ENCODE results near the gene SEH1L.
A peak's percentile ranks its signal among the peaks of the same experiment; 100 is the strongest.
"Not testable (repeated sequence)": the region's sequence is repeated elsewhere in the genome, so short reads cannot be mapped to it uniquely, and the experiment has no call there.

The SEH1L gene, protein sequence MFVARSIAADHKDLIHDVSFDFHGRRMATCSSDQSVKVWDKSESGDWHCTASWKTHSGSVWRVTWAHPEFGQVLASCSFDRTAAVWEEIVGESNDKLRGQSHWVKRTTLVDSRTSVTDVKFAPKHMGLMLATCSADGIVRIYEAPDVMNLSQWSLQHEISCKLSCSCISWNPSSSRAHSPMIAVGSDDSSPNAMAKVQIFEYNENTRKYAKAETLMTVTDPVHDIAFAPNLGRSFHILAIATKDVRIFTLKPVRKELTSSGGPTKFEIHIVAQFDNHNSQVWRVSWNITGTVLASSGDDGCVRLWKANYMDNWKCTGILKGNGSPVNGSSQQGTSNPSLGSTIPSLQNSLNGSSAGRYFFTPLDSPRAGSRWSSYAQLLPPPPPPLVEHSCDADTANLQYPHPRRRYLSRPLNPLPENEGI

DNA sequence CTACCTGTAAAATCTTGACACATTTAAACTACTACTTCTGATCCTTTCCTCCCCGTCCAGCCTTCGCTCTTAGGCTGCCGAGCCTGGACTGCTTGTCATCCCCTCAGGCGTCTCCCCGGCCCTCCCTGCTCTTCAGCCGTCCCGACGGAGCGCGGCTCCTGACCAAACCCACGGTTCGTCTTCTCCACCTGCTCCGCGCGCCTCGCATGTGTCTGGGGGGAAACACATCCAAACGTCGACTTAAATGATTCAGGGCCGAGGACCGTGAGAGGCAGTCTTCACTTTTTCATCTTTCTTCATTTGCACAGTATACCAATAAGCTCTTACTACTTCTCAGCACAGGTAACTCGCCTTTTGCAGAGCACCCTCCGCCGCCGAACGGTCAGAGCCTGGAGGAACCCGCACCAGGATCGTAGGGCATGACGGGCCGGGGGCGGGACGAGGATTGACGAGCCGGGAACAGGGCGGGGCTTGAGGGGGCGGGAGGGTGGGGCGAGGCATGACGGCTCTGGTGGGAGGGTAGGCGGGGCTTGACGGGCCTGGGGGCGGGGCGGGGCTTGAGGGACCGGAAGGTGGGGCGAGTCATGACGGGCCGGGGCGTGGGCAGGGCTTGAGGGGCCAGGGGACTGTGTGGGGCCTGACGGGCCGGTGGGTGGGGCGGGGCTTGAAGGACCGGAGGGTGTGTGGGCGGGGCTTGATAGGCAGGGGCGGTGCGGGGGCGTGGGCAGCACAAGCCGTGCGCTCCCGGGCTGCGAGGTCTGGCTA, at the start of gene SEH1L:
SEH1L (plus strand) TSS at position 727 of the 765 bp plus-strand sequence. CDS start 111 bp downstream, outside the sequence.
- peak; percentile 83 to 97 for DNase-seq

DNA sequence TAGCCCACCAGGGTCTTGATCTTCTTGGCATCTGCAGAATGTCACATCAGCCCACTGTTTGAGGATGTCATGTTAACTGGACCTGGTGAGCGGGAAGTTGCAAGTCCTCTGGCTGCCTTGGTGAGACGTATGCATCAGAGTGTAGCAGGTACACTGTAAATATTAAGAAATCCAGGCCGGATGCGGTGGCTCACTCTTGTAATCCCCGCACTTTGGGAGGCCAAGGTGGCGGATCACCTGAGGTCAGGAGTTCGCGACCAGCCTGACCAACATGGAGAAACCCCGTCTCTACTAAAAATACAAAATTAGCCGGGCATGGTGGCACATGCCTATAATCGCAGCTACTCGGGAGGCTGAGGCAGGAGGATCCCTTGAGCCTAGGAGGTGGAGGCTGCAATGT, 46.6 kb upstream of the SEH1L start:
- not testable (repeated sequence) for DNase-seq

DNA sequence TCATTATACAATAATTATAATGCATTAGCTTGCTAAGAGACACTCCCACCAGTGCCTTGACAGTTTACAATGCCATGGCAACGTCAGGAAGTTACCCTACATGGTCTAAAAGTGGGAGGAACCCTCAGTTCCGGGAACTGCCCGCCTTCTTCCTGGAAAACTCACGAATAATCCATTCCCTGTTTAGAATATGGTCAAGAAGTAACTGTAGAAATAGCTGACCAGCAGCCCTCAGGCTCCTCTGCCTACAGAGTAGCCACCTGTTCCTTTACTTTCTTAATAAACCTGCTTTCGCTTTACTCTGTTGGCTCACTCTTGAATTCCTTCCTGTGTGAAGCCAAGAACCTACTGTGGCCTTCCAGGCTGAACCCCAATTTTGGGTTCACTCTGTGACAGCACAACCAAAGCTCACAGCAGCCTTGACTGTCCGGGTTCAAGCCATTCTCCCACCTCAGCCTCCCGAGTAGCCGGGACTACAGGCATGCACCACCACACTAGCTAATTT, 43.7 kb upstream of the SEH1L start:
- DNase-seq = no peak

DNA sequence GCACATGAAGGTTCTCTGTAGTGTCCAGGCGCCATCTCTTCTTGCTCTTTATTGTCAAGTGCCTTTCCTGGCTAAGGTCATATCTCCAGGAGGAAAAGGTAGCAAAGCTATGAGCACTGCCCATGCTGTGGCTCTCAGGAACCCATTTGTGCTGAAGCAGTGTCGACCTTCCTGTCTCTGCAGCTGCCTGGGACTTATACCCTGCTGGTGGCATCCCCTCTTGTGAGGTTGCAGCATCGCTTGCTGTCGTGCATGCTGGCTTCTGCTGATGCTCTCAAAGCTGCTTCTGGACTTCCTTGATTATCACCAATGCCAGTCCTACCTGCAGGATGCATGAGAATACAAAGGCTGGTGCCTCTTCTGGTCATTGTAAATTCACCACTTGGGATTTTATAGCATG, 41.7 kb upstream of the SEH1L start:
- DNase-seq = no peak

DNA sequence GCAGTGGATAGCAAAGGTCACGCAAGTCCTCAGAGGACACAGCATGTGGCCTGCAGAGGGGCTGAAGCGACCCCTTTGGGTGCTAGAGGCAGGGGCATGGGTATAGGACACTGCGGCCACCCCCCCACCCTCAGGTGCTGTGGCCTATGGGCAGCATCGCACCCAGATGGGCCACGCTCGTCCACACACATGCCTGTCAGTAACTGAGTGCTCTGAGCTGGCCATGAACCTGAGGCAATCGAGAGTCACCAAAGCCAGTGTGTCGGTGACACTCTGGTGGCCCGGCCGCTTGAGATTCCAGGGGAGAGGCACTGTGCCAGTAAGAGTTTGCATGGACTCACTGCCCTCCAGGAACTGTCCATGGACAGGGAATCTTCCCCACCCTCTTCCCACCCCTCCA, 41.0 kb upstream of the SEH1L start:
- DNase-seq = no peak

DNA sequence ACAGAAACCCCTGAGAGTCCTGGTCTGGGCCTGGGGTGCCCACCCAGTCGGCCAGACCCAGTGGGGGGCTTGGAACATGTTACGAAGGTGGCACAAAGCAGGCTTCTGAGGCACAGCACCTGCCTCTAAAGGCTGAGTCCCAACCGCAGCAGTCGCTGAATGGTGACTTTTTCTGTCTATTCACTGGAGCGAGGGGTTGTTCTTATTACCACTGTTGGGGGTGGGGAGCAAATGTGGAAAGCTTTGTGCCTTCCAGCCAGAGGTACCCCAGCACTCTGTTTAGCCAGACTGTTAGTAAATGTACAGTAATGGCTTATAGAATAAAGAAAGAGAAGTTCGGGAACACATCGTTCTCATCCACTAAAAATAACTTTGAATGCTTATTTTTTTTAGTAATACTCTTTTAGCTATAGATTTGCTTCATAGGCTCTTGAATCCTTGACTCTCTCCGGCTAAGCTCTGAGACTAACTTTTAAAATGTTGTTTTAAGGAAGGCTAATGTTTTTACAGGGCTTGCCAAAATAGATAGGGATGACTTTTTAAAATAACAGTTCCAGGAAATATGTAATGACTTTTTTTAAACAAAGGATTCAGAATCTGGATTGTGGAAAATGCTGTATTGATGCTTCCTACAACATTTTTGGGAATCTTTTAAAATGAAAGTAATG, 40.4 kb upstream of the SEH1L start:
- DNase-seq = no peak

DNA sequence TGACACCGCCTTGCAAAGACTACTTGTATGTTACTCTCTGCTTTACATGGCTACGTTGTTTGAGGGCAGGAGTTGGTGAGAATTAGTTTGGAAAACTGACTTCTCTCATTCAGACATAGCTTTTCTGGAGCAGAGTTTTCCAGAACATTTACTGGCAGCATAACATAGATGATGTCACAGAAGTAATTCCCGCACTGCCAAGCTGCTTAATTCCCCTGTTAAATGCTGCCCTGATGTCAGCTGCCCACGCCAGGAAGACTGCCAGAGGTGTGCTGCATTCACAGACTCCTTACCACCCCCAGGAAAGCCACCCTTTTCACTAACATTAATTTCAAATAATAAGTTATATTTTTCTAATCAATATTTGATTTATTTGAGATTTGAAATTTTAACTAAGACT, 39.1 kb upstream of the SEH1L start:
- DNase-seq = no peak

DNA sequence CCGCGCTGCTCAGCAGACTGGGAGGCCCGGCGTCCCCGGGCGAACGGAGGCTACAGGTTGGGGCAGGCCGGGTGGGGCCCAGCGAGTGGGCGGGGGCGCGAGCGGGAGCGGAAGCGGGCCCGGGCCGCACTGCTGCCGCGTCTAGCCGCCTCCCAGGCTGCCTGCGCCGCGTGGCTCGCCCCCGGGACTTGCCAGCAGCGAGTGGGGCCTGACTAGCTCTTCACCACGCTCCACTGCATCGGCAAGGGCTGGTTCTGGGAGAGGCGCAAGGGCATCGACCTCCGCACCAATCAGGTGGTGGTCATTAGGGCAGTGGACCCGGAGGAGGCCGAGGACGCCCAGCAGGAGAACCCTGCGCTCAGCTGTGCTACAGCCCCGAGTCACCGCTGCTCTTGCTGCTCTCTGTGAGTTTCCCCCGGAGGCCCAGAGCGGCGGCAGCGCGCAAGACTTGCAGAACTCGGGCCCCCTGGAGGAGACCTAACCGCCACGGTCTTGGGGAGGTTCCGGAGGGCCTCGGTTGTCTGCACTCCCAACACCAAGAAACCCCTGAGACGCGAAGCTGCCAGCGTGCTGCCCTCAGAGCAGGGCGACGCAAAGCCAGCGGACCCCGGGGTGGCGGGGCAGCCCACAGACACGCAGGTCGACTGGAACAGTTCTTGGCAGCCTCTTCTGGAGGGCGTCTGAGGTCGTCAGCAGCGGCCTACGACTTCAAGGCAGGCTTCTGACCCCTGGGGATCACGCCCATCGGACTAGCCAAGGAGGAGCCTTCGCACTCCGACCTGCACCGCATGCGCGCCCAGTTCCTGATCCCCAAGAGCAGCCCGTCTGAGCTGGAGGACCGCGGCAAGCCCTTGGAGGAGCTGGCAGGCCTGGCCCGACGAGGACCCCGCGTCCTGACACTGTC, 36.5 kb upstream of the SEH1L start:
- DNase-seq = no peak

DNA sequence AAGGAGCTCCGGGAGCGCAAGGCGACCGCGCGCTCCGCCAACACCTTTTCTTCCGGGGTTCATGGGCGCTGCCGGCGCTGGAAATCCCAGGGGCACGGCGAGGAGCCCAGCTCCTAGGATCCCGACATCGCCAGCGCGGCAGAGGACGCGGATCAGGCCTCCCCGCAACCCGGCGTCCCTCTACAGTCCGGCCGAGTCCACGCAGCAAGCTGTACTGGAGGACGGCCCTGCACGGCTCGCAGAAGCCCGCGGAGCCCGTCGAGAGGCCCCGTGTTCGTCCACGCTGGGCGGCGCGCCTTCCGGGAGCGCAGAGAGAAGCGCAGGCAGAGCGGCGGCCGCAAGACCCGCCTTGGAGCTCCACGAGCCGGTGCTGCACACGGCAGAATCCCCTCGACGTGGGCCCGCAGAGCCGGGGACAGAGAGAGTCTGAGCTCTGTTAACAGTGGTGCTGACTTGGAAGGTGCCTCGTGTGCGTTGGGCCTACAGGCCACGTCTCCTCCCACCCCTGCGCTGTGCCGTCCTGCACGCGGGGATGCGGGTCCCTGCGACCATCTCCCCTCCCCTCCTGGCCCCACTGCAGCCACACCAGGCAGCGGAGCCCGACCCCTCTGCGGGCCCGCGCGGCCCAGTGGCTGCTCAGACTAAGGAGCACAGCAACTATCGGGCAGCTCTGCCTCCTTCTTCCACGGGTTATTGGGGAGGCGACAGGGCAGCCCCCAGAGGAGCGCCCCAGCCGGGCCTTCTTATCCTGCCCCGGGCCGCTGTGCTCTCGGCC, 35.7 kb upstream of the SEH1L start:
- no peak for DNase-seq

DNA sequence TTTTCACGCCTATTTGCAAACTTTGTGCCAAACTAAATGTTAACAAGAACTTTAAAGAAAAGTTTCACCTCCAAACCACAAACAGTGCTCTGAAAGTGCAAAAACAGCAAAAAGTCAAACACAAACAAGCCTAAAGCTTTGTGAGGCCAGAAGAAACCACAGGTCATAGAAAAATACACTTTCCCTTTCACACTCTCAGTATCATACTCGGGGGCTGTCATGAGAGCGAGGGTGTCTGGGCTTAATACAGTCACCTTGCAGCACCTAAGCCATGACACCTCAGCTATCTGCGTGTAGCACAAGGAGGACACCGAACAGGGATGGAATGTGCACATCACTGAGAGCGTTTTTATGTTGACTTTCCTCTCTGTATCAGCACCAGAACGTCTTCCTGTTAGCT, 26.6 kb upstream of the SEH1L start:
- no peak for DNase-seq

DNA sequence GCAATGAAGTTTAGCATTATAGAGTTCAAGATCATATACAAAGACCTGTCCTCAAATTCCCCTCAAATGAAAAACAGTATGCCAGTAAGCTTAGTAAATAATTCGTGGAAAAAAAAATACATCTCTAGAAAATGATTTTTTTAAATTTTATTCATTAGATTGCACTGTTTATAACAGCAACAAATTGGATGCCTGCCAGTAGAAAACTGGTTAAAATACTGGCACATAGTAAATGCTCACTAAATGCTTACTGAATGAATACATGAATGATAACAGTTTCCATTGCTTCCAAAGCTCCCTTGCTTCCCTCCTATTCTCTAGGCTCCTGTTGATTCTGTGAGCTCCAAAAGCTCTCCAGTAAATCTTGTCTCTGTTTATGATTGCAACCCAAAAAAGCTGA, 25.5 kb upstream of the SEH1L start:
- DNase-seq = no peak

DNA sequence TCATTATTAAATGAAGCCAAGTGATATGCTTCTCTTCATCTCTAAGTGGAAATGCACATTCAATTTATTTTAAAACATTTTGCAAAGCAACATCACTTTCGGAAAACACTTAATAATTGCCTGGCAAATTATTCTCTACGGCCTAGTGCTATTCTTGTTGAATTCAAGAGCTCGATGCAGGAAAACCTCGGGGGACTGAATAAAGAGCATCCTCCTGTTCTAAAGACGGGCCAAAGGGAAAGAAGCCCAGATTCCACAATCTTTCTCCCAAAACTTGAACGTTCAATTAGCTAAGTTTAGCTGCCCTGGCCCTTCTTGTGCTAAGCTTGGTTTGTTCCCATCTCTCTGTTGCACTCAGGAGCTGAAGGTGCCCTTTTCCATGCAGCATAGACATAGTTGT, 23.2 kb upstream of the SEH1L start:
- no peak for DNase-seq

DNA sequence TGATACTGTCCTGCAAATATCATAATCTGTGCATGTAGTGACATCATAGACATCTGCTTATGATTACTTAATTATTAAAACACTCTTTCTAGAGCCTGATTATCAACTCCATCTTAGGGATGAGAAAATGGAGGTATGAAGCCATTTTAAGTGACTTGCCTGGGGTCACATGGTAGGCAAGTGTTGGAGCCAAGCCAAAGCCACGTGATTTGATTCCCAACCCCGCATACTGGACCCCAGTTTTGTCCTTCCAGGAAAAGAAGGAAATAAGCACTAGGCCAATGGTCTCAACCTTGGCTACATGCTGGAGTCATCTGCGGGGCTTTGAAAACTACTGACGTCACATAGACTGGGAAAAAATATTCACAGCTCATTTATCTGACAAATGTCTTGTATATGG, 19.6 kb upstream of the SEH1L start:
- DNase-seq = no peak

DNA sequence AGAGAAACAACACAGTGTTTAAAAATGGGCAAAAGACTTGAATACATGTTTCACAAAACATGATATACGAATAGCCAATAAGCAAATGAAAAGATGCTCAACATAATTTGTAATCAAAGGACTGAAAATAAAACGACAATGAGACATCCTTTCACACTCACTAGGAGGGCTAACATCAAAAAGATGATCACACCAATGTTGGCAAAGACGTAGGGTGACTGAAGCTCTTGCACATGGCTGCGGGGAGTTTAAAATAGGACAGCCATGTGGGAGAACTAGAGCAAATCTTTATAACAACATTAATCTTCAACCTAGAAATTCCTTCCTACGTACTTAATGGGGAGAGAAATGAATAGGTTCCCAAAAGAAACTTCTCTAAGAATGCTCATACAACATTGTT, 19.2 kb upstream of the SEH1L start:
- DNase-seq = no peak

DNA sequence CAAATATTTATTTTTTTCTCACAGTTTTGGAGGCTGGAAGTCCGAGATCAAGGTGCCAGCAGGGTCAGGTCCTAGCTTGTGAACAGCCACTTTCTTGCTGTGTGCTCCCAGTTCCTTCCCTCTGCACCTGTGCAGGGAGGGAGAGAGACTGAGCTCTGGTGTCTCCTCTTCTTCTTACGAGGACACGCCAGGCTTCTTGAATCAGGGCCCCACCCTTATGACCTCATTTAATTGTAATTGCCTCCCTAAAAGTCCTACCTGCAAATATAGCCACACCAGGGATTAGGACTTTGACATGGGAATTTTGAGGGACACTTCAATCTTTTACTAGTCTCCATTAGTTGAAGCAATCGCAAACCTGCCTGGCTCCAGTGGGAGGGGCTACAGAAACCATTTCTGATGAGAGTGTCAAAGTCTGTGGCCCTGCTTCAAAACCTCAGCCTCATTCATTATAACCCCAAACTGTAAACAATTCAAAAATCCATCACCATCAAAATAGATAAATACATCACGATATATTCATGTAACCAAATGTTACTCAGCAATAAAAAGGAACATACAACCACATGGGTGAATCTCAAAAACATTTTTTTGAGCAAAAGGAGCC, 18.2 kb upstream of the SEH1L start:
- DNase-seq = no peak

DNA sequence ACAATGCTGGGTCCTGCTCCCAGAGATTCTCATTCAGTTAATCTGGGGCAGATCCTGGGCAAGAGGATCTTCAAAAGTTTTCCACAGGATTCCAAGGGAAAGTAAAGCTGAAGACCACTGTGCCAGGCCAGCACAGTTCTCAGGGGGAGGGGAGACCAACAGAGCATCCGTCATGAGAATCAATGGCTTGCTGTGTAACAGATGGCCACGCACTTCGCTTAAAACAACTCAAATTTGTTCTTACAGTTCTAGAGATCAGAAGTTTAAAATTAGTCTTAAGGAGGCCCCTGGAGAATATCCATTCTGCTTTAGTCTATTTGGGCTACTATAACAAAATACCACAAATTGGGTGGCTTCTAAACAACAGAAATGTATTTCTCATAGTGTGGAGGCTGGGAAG, 17.4 kb upstream of the SEH1L start:
- DNase-seq = no peak

DNA sequence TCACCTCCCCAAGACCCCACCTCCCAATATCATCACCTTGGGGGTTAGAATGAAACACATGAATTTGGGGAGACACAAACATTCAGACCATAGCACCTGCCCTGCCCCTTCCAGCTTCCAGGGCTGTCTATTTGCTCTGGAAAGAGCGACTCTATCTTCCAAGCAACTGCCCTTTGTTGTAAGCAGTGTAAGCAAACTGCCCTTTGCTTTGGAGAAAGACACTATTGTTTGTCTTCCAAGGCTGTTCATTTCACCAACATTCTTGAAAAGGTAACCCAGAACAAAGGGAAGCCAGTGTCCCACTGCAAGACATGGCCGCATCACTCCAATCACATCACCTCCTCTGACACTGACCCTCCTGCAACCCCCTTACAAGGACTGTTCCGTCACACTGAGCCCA, 16.9 kb upstream of the SEH1L start:
- no peak for DNase-seq

DNA sequence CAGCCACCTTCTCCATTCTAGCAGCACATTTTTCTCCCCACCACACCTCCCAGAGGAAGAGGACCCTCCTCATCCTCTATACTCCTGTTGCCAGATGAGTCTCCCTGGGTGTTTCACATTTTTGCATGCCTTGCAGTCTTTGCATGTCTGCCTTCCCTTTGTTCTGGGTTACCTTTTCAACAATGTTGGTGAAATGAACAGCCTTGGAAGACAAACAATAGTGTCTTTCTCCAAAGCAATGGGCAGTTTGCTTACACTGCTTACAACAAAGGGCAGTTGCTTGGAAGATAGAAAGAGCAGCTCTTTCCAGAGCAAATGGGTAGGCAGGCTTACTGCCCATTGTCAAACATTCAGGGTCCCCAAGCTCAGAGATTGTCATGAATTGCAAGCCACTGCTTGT, 14.5 kb upstream of the SEH1L start:
- no peak for DNase-seq

DNA sequence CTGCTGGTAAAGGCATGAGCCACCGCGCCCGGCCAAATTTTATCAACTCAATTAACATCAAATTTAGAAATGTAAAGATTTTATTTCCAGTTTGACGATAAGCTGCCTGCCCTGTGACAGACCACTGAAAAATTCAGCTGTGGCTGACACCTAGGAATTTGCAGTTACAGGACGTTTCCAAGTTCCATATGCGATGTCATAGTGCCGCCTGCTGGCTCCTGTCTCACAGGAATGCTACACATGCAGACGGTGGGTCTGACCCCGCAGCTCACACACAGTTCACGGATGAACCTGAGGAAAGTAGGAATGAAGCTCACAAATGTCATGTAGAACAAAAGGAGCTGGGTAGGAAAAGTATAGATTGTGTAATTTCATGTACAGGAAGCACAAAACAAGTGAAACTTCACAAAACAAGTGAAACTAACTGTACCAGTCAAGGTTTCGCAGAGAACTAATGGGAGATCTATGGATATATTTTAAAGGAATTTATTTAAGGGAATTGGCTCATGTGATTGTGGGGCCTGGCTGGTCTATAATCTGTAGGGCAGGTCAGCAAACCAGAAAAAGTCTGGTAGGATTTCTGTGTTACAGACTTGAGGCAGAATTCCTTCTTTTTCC, 13.2 kb upstream of the SEH1L start:
- DNase-seq = peak; percentile 13 to 56

DNA sequence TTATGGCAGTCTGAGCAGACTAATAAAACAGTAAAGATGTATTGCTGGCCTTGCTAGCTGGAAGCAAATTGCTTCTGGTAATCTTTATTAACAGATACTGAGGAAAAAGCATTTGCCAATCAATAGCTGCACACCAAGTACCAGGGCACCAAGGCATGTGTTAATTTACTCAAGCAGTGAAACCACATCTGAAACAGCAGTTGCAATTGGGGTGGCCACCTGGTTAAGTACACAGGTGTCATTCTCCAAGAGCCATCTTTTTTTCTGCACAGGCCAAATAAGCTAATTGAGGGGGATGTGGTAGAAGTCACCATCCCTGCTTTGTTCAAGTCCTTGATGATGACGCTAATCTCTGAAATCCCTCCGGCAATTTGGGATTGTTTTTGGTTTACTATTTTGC, 8.6 kb upstream of the SEH1L start:
- DNase-seq = no peak

DNA sequence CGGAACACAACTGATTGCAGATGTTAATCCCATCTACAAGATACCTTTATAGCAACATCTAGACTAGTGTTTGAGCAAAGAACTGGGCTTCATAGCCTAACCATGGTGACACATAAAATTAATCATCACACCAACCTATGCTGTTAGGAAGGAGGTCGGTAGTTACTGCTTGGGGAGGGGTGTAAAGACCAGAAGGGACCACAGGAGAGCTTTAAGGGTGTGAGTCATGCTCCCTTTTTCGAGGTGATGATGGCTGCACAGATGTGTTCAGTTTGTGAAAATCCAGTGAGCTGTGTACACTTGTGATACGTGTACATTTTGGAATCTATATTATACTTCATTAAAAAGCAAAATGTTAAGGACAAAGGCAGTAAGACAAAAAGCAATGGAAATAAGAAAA, 4.6 kb upstream of the SEH1L start:
- DNase-seq = no peak
